GM13977 (cell line): ENCODE measurements around the gene HCRTR1.

Experiments used
- DNase-seq: peaks from one replicate; pipeline ENCODE4 v3.0.0; 2012; ENCODE audit warnings: low spot score
- in situ Hi-C: fragments of 300-500 bp; cut with MboI; formaldehyde crosslinking; loops from one replicate; pipeline ENCODE4 v1.12.0; 2022; ENCODE audit warnings: low sequenced_read_pairs, low pct_unique_long_range_greater_than_20kb, mixed read lengths, inconsistent platforms; ENCODE audit not compliant: unreplicated experiment
- TF ChIP-seq, protein P1 (sequence below): IDR thresholded peaks from 2 replicates; pipeline ENCODE4 v1.5.1; 2012; ENCODE audit warnings: mild to moderate bottlenecking, control low read depth; ENCODE audit not compliant: insufficient read depth; ENCODE audit errors: extremely low read depth, missing control alignments

HCRTR1 gene

DNA sequence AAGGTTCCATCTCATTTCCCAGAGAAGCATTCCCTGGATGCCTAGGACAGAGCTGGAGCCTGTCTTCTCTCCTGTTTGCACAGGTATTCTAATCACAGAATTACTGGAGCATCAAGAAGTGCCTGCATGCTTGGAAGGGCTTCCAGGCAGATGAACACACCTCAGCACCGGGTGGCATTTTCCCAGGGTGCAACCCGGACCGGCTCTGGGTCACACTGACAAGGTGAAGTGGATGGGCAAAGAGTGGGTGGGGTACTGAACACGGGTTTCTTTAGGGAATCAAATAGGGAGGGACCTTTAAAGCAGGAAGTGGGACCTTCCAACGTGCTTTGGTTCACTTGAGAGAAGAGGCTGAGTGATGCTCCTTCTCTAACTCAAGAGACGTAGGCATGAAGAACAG is 34.3 kb downstream of the HCRTR1 start:
- TF ChIP-seq, protein P1, sequence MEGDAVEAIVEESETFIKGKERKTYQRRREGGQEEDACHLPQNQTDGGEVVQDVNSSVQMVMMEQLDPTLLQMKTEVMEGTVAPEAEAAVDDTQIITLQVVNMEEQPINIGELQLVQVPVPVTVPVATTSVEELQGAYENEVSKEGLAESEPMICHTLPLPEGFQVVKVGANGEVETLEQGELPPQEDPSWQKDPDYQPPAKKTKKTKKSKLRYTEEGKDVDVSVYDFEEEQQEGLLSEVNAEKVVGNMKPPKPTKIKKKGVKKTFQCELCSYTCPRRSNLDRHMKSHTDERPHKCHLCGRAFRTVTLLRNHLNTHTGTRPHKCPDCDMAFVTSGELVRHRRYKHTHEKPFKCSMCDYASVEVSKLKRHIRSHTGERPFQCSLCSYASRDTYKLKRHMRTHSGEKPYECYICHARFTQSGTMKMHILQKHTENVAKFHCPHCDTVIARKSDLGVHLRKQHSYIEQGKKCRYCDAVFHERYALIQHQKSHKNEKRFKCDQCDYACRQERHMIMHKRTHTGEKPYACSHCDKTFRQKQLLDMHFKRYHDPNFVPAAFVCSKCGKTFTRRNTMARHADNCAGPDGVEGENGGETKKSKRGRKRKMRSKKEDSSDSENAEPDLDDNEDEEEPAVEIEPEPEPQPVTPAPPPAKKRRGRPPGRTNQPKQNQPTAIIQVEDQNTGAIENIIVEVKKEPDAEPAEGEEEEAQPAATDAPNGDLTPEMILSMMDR, result no peak
- no peak for DNase-seq
- in situ Hi-C loops, result loop anchor here (25.0 kb wide), 3 partner anchors 311 to 761 kb away; partner anchors contain the start of gene TMEM39B

DNA sequence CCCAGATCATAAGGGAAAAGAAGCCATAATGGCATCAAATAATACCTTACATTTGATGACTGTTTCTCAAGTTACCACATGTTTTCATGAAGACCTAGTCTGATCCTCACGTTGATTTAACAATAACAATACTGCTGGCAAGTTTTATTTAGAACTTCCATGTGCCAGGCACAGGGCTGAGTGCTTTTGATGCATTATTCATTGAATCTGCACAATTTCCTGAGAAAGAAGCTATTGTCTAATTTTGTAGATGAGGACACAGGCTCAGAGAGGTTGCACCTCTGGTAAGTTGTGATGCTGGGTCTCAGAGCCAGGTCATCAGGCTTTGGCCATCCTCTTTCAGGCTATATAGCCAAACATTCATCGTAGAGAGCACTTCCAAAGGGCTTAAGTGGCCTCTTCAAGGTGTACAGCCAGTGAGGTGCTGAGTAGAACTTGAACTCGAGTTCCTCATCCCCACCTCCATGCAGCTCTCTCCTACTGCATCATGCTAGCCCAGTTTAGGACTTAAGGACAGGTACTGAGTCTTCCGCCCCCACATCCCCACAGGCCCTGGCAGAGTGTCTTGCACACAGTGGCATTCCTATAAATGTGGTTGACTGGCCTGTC is 35.5 kb downstream of the HCRTR1 start:
- TF ChIP-seq, protein P1, result no peak
- in situ Hi-C loops, result loop anchor here (25.0 kb wide), 3 partner anchors 309 to 759 kb away; partner anchors contain the start of gene TMEM39B

DNA sequence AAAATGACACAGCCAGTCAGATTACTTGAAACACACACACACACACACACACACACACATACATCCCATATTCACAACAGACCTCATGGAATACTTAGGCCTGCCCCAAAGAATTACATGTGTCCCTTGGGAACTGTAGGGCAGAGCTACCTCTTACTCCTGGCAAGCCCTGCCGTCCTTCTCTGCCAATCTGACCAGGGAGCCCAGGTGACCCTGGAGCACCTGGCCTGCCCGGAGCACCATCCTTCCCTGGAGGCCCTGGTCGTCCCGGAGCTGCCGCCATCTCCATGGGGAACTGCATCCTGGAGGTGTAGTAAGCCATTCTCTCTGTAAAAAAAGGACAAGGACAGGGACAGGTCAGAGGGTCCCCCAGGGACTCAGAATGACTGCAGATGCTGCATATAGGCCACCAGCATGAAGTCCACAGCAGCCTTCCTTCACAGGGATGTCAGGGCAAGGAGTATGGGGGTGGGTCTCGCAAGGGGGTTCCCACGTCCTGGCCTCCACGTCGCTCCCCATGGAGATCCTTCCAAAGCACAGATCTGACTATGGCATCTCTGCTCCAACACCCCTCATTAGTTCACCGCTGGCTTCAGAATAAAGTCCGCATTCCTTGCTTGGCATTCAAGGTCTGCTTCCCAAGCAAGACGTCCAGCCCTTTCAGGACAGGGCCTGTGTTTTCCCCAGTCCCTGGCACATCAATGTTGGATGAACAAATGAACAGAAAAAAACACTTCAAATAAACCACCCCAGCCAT is 36.4 kb downstream of the HCRTR1 start:
- TF ChIP-seq, protein P1, result no peak
- in situ Hi-C loops, result loop anchor here (25.0 kb wide), 3 partner anchors 308 to 758 kb away; partner anchors contain the start of gene TMEM39B

More for the DNA sequence above, 35.5 kb downstream of the HCRTR1 start:
- DNase-seq, result no peak

DNA sequence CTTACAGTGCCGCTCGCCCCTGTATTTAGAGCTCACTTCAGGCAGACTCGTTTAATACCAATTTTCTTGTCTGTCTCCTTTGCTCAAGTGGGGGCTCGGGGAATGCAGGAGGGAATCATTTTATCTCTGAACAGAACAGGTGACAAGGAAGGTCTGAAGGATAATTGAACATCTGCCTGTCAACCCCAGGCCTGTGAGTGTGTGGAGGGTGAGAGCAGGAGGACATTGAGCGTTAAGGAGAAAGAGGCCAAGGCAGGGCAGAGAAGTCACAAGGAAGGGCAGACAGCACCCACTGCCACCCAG is 36.9 kb downstream of the HCRTR1 start:
- in situ Hi-C loops, result loop anchor here (25.0 kb wide), 3 partner anchors 308 to 758 kb away; partner anchors contain the start of gene TMEM39B
- TF ChIP-seq, protein P1, result no peak
- DNase-seq, result no peak

More for the DNA sequence above, 36.4 kb downstream of the HCRTR1 start:
- DNase-seq, result no peak

DNA sequence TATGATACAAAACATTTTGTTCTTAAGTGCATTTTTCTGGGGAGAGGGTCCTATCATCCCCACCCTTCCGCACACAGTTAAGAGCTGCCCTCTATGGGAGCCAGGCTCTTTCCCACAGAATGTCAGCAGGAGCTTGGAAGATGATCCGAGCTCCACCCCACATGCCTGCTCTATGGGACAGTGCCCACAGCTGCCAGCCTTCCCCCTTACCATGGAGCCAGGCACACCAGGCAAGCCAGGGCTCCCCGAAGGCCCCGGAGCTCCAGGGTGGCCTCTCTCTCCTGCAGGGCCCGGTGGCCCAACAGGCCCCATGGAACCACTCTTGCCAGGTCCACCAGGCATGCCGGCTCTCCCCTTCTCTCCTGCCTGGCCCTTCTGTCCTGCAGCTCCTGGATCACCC is 37.6 kb downstream of the HCRTR1 start:
- TF ChIP-seq, protein P1, result no peak
- no peak for DNase-seq
- in situ Hi-C loops, result loop anchor here (25.0 kb wide), 3 partner anchors 307 to 757 kb away; partner anchors contain the start of gene TMEM39B

DNA sequence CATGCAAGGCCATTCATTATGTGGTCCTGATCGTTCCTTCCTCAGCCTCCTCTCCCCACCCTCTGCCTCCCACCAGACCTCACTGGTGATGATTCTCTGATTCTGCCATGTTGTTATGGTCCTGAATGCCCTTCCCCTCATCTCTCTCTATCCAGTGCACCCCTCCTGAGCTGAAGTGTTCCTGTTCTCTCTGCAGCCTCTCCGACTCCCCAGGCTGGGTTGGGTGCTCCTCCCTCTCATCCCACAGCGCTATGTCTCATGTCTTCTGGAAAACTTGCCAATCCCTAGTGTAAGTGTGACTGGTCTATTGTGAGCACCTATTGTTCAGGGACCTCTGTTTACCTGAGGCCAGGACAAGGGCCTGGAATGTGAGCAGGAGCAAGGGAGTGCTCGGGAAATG is 38.3 kb downstream of the HCRTR1 start:
- no peak for DNase-seq
- TF ChIP-seq, protein P1, result no peak
- in situ Hi-C loops, result loop anchor here (25.0 kb wide), 3 partner anchors 307 to 757 kb away; partner anchors contain the start of gene TMEM39B
